MM.1S (cell line): ENCODE measurements around the gene FGGY.

ENCODE experiments used
- EZH2 ChIP-seq: fragments of 300-600 bp; sonication (generic); optimal IDR thresholded peaks from 2 replicates; pipeline ENCODE3; 2017; ENCODE audit warnings: low read depth, mild to moderate bottlenecking, antibody characterized with exemption, low read length, mixed read lengths
- EZH2phosphoT487 ChIP-seq: fragments of 300-600 bp; sonication (generic); IDR thresholded peaks from 2 replicates; pipeline ENCODE4 v1.6.1; 2018; ENCODE audit warnings: antibody characterized with exemption, low read length
- TF ChIP-seq, protein P1 (sequence below): fragments of 300-600 bp; sonication (generic); IDR thresholded peaks from 2 replicates; pipeline ENCODE4 v1.5.1; 2016; ENCODE audit warnings: antibody characterized with exemption, low read length, mixed read lengths

DNA sequence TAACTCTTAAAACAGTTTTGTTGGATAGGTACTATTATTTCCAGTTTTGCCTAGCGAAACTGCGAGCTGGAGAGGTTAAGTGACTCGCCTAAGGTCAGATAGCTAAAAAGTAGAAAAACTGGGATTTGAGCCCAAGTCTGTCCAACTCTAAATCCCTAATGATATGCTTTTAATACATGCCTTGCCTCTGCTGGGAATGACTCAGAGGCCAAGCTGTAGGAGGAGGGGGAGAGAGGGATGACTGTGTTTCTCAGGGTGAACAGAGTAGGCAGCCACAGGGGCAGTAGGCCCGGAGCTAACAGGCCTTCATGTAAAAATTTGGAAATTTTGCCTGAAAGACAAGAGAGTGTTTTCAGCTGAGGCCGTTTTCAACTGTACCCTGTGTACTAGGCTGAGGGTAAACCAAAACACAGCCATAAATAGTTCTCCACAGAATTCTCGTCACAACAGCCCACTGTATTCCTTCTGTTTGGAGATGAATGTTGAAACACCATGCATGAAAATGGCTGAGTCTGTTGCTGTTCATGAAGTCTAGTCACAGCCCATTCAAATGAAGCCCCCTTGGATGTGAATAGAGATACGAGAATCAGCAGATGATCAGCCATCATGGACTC, 410.4 kb downstream of the FGGY start:
- TF ChIP-seq, protein P1, sequence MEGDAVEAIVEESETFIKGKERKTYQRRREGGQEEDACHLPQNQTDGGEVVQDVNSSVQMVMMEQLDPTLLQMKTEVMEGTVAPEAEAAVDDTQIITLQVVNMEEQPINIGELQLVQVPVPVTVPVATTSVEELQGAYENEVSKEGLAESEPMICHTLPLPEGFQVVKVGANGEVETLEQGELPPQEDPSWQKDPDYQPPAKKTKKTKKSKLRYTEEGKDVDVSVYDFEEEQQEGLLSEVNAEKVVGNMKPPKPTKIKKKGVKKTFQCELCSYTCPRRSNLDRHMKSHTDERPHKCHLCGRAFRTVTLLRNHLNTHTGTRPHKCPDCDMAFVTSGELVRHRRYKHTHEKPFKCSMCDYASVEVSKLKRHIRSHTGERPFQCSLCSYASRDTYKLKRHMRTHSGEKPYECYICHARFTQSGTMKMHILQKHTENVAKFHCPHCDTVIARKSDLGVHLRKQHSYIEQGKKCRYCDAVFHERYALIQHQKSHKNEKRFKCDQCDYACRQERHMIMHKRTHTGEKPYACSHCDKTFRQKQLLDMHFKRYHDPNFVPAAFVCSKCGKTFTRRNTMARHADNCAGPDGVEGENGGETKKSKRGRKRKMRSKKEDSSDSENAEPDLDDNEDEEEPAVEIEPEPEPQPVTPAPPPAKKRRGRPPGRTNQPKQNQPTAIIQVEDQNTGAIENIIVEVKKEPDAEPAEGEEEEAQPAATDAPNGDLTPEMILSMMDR = no peak
- TF ChIP-seq EZH2phosphoT487 (no peak), EZH2 (no peak)
